ENCODE data around the gene MARK3.

Gene MARK3

DNA sequence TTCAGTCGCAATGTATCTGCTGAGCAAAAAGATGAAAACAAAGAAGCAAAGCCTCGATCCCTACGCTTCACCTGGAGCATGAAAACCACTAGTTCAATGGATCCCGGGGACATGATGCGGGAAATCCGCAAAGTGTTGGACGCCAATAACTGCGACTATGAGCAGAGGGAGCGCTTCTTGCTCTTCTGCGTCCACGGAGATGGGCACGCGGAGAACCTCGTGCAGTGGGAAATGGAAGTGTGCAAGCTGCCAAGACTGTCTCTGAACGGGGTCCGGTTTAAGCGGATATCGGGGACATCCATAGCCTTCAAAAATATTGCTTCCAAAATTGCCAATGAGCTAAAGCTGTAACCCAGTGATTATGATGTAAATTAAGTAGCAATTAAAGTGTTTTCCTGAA lies 117.7 kb downstream of the MARK3 start:
- H2AFZ ChIP-seq = no peak overlapping the region
- TF ChIP-seq, protein P1, sequence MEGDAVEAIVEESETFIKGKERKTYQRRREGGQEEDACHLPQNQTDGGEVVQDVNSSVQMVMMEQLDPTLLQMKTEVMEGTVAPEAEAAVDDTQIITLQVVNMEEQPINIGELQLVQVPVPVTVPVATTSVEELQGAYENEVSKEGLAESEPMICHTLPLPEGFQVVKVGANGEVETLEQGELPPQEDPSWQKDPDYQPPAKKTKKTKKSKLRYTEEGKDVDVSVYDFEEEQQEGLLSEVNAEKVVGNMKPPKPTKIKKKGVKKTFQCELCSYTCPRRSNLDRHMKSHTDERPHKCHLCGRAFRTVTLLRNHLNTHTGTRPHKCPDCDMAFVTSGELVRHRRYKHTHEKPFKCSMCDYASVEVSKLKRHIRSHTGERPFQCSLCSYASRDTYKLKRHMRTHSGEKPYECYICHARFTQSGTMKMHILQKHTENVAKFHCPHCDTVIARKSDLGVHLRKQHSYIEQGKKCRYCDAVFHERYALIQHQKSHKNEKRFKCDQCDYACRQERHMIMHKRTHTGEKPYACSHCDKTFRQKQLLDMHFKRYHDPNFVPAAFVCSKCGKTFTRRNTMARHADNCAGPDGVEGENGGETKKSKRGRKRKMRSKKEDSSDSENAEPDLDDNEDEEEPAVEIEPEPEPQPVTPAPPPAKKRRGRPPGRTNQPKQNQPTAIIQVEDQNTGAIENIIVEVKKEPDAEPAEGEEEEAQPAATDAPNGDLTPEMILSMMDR (IDR thresholded peaks at IDR 0.05) = no peak
- H3K36me3 ChIP-seq (ENCODE audit: control insufficient read depth, insufficient read depth, low read length) = no peaks in the 10 kb centered on the region
- H3K4me3 ChIP-seq (ENCODE audit: low read depth, low read length) = no peak overlapping the region
- no peak overlapping the region for H3K9ac ChIP-seq
- no peaks in the 10 kb centered on the region for H3K4me1 ChIP-seq
- H3K27me3 ChIP-seq (ENCODE audit: control insufficient read depth, insufficient read depth, low read length) = no peaks in the 10 kb centered on the region
- no peaks in the 10 kb centered on the region for H3K9me3 ChIP-seq (ENCODE audit: control insufficient read depth, low read length)
- no peak overlapping the region for H3K27ac ChIP-seq
- H3K79me2 ChIP-seq = no peaks in the 10 kb centered on the region
- H3K4me2 ChIP-seq (ENCODE audit: low read length) = no peak overlapping the region

GRCh38 chr14:103503296-103503695 lies 118.1 kb downstream of the MARK3 start:
- Histone ChIP-seq H3K79me2 (no peaks in the 10 kb centered on the region), H3K4me2 (ENCODE audit: low read length) (no peak overlapping the region), H2AFZ (no peak overlapping the region), H3K27ac (no peak overlapping the region), H3K36me3 (ENCODE audit: control insufficient read depth, insufficient read depth, low read length) (no peaks in the 10 kb centered on the region), H3K9ac (no peak overlapping the region), H3K4me1 (no peaks in the 10 kb centered on the region), H3K4me3 (ENCODE audit: low read depth, low read length) (no peak overlapping the region), H3K9me3 (ENCODE audit: control insufficient read depth, low read length) (no peaks in the 10 kb centered on the region), H3K27me3 (ENCODE audit: control insufficient read depth, insufficient read depth, low read length) (no peaks in the 10 kb centered on the region)
- TF ChIP-seq, protein P1 (IDR thresholded peaks at IDR 0.05) = no peak

GRCh38 chr14:103504991-103505565 lies 119.9 kb downstream of the MARK3 start:
- TF ChIP-seq, protein P1 (IDR thresholded peaks at IDR 0.05) = no peak
- no peak overlapping the region for H3K27ac ChIP-seq

DNA sequence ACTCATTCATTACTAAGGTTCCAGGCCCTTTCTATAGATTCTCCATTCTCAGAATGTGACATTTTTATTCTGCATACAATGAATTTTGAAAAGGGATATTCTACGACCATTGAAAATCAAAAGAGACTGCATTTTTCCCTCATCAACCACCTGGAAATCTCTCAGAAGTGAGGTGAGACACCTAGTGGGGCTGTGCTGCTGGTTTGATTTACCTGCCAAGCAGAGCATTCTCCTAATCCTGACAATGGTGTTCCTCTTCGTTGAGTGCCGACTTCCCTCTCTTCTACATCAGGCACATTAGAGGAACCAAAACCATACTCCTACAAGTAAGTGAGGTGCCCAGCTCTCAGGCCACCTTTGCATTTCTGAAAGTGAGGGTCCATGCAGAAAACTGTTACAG lies 122.5 kb downstream of the MARK3 start:
- Histone ChIP-seq H3K27me3 (ENCODE audit: control insufficient read depth, insufficient read depth, low read length) (no peaks in the 10 kb centered on the region), H3K4me2 (ENCODE audit: low read length) (no peak overlapping the region), H3K4me3 (ENCODE audit: low read depth, low read length) (no peak overlapping the region), H3K79me2 (no peaks in the 10 kb centered on the region), H2AFZ (no peak overlapping the region), H3K9me3 (ENCODE audit: control insufficient read depth, low read length) (no peaks in the 10 kb centered on the region), H3K36me3 (ENCODE audit: control insufficient read depth, insufficient read depth, low read length) (no peaks in the 10 kb centered on the region), H3K4me1 (peaks cover 3% of the 10 kb centered on the region), H3K9ac (no peak overlapping the region), H3K27ac (no peak overlapping the region)
- TF ChIP-seq, protein P1 (IDR thresholded peaks at IDR 0.05) = no peak

More at GRCh38 chr14:103504991-103505565, 119.9 kb downstream of the MARK3 start:
- H3K27me3 ChIP-seq (ENCODE audit: control insufficient read depth, insufficient read depth, low read length) = no peaks in the 10 kb centered on the region
- H3K4me1 ChIP-seq = no peaks in the 10 kb centered on the region
- H3K79me2 ChIP-seq = no peaks in the 10 kb centered on the region
- no peak overlapping the region for H3K4me2 ChIP-seq (ENCODE audit: low read length)
- no peak overlapping the region for H3K9ac ChIP-seq
- no peaks in the 10 kb centered on the region for H3K36me3 ChIP-seq (ENCODE audit: control insufficient read depth, insufficient read depth, low read length)
- H2AFZ ChIP-seq = no peak overlapping the region
- no peak overlapping the region for H3K4me3 ChIP-seq (ENCODE audit: low read depth, low read length)
- H3K9me3 ChIP-seq (ENCODE audit: control insufficient read depth, low read length) = no peaks in the 10 kb centered on the region

All from parathyroid adenoma (tissue), 2 donors.